Heart left ventricle (tissue), 16 donors: Measurements from ENCODE around the gene SCYGR3. TPM values are rescaled to one million over a fixed set of nuclear protein-coding genes. Genes with fewer than 3 reads are reported as not detected.

Source experiments
- ATAC-seq, 4 donors: fragments of 200-7000 bp; cut with Tn5 transposase; one replicate each; pipeline ENCODE4 v1.9.1; 2020 to 2022; ENCODE audit warnings: moderate library complexity in 4 of 4, mild to moderate bottlenecking in 3 of 4, moderate number of reproducible peaks in 1 of 4
- DNase-seq, 5 donors: peaks; one replicate each; pipeline ENCODE4 v3.0.0-alpha.2; 2020
- H3K27ac ChIP-seq, 12 donors: fragments of 200-600 bp; sonication (generic) in 4 of 12; one replicate each; pipeline versions ENCODE4 v1.5.0 to v1.8.0; 2016 to 2022; ENCODE audit warnings: mild to moderate bottlenecking in 2 of 12
- H3K27me3 ChIP-seq, 9 donors: fragments of 200-600 bp; sonication (generic) in 2 of 9; one replicate each; pipeline versions ENCODE4 v1.5.1 to v1.8.0; 2016 to 2022; ENCODE audit warnings: mild to moderate bottlenecking in 3 of 9
- H3K36me3 ChIP-seq, 9 donors: fragments of 200-600 bp; sonication (generic) in 2 of 9; one replicate each; pipeline versions ENCODE4 v1.5.0 to v1.8.0; 2018 to 2022; ENCODE audit warnings: mild to moderate bottlenecking in 2 of 9
- H3K4me1 ChIP-seq, 12 donors: fragments of 200-600 bp; sonication (generic) in 4 of 12; one replicate each; pipeline versions ENCODE4 v1.5.0 to v1.8.0; 2016 to 2022; ENCODE audit warnings: mild to moderate bottlenecking in 3 of 12
- H3K4me3 ChIP-seq, 12 donors: fragments of 200-600 bp; sonication (generic) in 4 of 12; one replicate each; pipeline versions ENCODE4 v1.5.0 to v1.8.0; 2017 to 2022; ENCODE audit warnings: mild to moderate bottlenecking in 9 of 12, moderate library complexity in 4 of 12
- H3K9me3 ChIP-seq, 12 donors: fragments of 200-600 bp; sonication (generic) in 4 of 12; one replicate each; pipeline versions ENCODE4 v1.5.0 to v1.8.0; 2016 to 2022; ENCODE audit warnings: mild to moderate bottlenecking in 1 of 12
- POLR2A ChIP-seq, 2 donors: fragments of 450-650 bp; IDR thresholded peaks; one replicate each; pipeline ENCODE4 v1.6.1; 2017; ENCODE audit warnings: antibody characterized with exemption in 2 of 2, mild to moderate bottlenecking in 2 of 2, moderate library complexity in 2 of 2
- WGBS, 4 donors: extraction: QIAGEN DNeasy Blood & Tissue Kit in 2 of 4; methylation state at CpG; one replicate each; pipeline versions ENCODE4 v1.1.5 to v1.1.7; 2013 to 2018; 5-methylcytosine and 5-hydroxymethylcytosine counted together
- intact Hi-C, 10 donors: fragments of 100-400 bp; cut with DNase I; formaldehyde crosslinking; loops; one replicate each; pipeline versions ENCODE4 v1.11.1 to v1.14.2; 2022
- polyA plus RNA-seq, 2 donors: library from polyadenylated mRNA; stranded (reverse); fragments of 200-250 nt; gene quantifications; one replicate each; pipeline ENCODE4 v1.2.3, GENCODE V29; 2013
- total RNA-seq, 9 donors: library from RNA; depleted of rRNA in 2 of 9; stranded (reverse); fragments of >200 nt in 2 of 9; fragmentation: NEBNext Ultra II Directional in 3 of 9; extraction: Animal tissue kit (Norgen Biotek cat#: 25700) in 3 of 9; gene quantifications; one replicate each; pipeline versions ENCODE4 v1.1.0 to v1.2.4, GENCODE V29; 2016 to 2023
- TF ChIP-seq, protein P1 (sequence below), 12 donors: fragments of 200-600 bp; sonication (generic) in 4 of 12; IDR thresholded peaks; one replicate each; pipeline versions ENCODE4 v1.5.0 to v1.8.0; 2018 to 2022; ENCODE audit warnings: antibody characterized with exemption in 12 of 12, mild to moderate bottlenecking in 5 of 12
- donor health status: ischemic (EF 13 %, LVEDD 7.1; RV severe dilation, severe dysfunction).
- donor health status: healthy with polysubstance abuse.
- donor health status: DM: no; HTN: yes; CAD: no.
- donor health status: DM: no; HTN: no; CAD: no.
- donor health status: ischemic (EF 25% LVEDD 6.9; RV normal size, moderate dysfunction).
- donor health status: ischemic (EF 25% LVEDD 5.7; RV mildly dilated, moderate dysfunction).
- donor health status: healthy.
- donor health status: DM: yes; HTN: yes; CAD: no.
- donor health status: ischemic (EF 35%, LVEDD 5.7; RV mildly dilated, moderate dysfunction).
- donor health status: nonischemic (EF 11% LVEDD 7.7; RV severe dilation, severe dysfunction).
- donor health status: DM: yes; HTN: yes; CAD: no.
- donor health status: PGD.
- donor health status: ischemic (EF 29% LVEDD 5.4; RV normal size, mild dysfunction).
- donor health status: nonischemic (EF 23%, LVEDD 6.1; RV moderate dilation, normal function).

SCYGR3 gene
- total and polyA plus RNA-seq, 11 donors: not detected

GRCh38 chr2:227643990-227644551 is 29.4 kb upstream of the SCYGR3 start:
- ATAC-seq (no peak), DNase-seq (no peak)
- no peaks in the 10 kb centered on the region for H3K27me3 ChIP-seq
- H3K4me3 ChIP-seq: no peak overlapping the region
- no peak overlapping the region for H3K27ac ChIP-seq
- WGBS, 4 donors: 84 to 92% (median 88%) methylated on average over 5 of the region's 5 CpGs
- TF ChIP-seq, protein P1, sequence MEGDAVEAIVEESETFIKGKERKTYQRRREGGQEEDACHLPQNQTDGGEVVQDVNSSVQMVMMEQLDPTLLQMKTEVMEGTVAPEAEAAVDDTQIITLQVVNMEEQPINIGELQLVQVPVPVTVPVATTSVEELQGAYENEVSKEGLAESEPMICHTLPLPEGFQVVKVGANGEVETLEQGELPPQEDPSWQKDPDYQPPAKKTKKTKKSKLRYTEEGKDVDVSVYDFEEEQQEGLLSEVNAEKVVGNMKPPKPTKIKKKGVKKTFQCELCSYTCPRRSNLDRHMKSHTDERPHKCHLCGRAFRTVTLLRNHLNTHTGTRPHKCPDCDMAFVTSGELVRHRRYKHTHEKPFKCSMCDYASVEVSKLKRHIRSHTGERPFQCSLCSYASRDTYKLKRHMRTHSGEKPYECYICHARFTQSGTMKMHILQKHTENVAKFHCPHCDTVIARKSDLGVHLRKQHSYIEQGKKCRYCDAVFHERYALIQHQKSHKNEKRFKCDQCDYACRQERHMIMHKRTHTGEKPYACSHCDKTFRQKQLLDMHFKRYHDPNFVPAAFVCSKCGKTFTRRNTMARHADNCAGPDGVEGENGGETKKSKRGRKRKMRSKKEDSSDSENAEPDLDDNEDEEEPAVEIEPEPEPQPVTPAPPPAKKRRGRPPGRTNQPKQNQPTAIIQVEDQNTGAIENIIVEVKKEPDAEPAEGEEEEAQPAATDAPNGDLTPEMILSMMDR (IDR thresholded peaks at IDR 0.05): no peak
- no peak for TF ChIP-seq POLR2A (IDR thresholded peaks at IDR 0.05)
- H3K36me3 ChIP-seq: no peaks in the 10 kb centered on the region
- no peaks in the 10 kb centered on the region for H3K9me3 ChIP-seq
- no peaks in the 10 kb centered on the region for H3K4me1 ChIP-seq
- intact Hi-C loops: no loop called here

GRCh38 chr2:227642656-227643055 is 28.0 kb upstream of the SCYGR3 start:
- intact Hi-C loops: no loop called here
- H3K27me3 ChIP-seq: no peaks in the 10 kb centered on the region
- no peak overlapping the region for H3K27ac ChIP-seq
- no peaks in the 10 kb centered on the region for H3K9me3 ChIP-seq
- H3K36me3 ChIP-seq: no peaks in the 10 kb centered on the region
- H3K4me3 ChIP-seq: no peak overlapping the region
- no peak for ATAC-seq
- no peaks in the 10 kb centered on the region for H3K4me1 ChIP-seq
- WGBS, 4 donors: 7 to 10% (median 9%) methylated on average over 2 of the region's 2 CpGs
- no peak for DNase-seq
- TF ChIP-seq, protein P1 (IDR thresholded peaks at IDR 0.05): no peak
- TF ChIP-seq POLR2A (IDR thresholded peaks at IDR 0.05): no peak

DNA sequence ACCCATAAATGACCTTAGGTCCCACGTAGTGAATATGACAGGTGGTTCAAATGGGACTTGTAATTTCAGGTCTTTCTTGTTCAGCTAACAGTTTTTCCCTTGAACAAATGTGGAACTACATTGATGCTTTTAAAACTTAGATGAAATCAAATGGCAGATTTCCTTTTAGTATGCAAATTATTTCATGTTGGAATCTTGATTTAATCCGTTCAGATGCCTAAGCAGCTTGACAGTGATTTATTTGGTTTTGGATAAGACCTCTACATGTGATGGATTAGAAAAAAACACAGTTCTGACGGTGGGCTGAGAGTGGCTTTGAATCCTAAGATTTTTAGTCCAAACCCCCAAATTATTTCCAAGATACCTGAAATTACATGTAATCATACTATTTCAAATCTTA is 19.6 kb upstream of the SCYGR3 start:
- TF ChIP-seq, protein P1 (IDR thresholded peaks at IDR 0.05): no peak
- no peak for TF ChIP-seq POLR2A (IDR thresholded peaks at IDR 0.05)
- WGBS, 4 donors: 64 to 72% (median 70%) methylated on average over 3 of the region's 3 CpGs
- ATAC-seq: no peak
- Histone ChIP-seq H3K36me3 (no peaks in the 10 kb centered on the region), H3K9me3 (no peaks in the 10 kb centered on the region), H3K27ac (no peak overlapping the region), H3K4me1 (no peaks in the 10 kb centered on the region), H3K4me3 (no peak overlapping the region), H3K27me3 (peaks cover 0 to 16% (median 0%) of the 10 kb centered on the region in 9 donors)
- intact Hi-C loops: no loop called here
- DNase-seq: no peak

GRCh38 chr2:227632827-227633226 is 18.2 kb upstream of the SCYGR3 start:
- Histone ChIP-seq H3K27me3 (peaks cover 0 to 19% (median 0%) of the 10 kb centered on the region in 9 donors), H3K27ac (no peak overlapping the region), H3K9me3 (no peaks in the 10 kb centered on the region), H3K4me3 (no peak overlapping the region), H3K36me3 (no peaks in the 10 kb centered on the region), H3K4me1 (no peaks in the 10 kb centered on the region)
- TF ChIP-seq, protein P1 (IDR thresholded peaks at IDR 0.05): no peak
- no peak for TF ChIP-seq POLR2A (IDR thresholded peaks at IDR 0.05)
- DNase-seq: no peak
- ATAC-seq: no peak
- intact Hi-C loops: no loop called here
- WGBS, 4 donors: 80 to 83% (median 83%) methylated on average over 6 of the region's 6 CpGs
